Keratinocyte (primary cell): ENCODE measurements around the gene PARD3. TPM values are rescaled to one million over a fixed set of nuclear protein-coding genes. Genes with fewer than 3 reads are reported as not detected.
A peak's percentile ranks its signal among the peaks of the same experiment; 100 is the strongest.

Experiments used
- DNase-seq: peaks from one replicate; pipeline ENCODE4 v3.0.0-alpha.2; 2011; ENCODE audit warnings: low read depth, missing footprints, low spot score
- FAIRE-seq: peaks from 2 replicates; lab custom pipeline; 2011; peaks lifted over from hg19 to GRCh38; lab: Jason Lieb, UNC
- H2AFZ ChIP-seq: 2 replicates; pipeline ENCODE4 v1.6.0; 2012; ENCODE audit warnings: low read length, control low read depth, inconsistent platforms; ENCODE audit not compliant: control insufficient read depth
- H3K27ac ChIP-seq: 2 replicates; pipeline ENCODE4 v1.5.1; 2011; ENCODE audit warnings: low read length; ENCODE audit not compliant: control insufficient read depth, insufficient read depth
- H3K27me3 ChIP-seq: 3 replicates; pipeline ENCODE4 v1.6.0; 2011; ENCODE audit warnings: low read length; ENCODE audit not compliant: control insufficient read depth, insufficient read depth; ENCODE audit errors: extremely low read depth
- H3K36me3 ChIP-seq, 2 experiments: 2 replicates in 1 of 2; 3 replicates in 1 of 2; pipeline ENCODE4 v1.5.1; 2011; ENCODE audit warnings: low read length in 2 of 2, mild to moderate bottlenecking in 1 of 2; ENCODE audit not compliant: control insufficient read depth in 2 of 2, insufficient read depth in 2 of 2; ENCODE audit errors: extremely low read depth in 1 of 2
- H3K4me1 ChIP-seq: 3 replicates; pipeline ENCODE4 v1.5.1; 2011; ENCODE audit warnings: low read length; ENCODE audit not compliant: control insufficient read depth, insufficient read depth; ENCODE audit errors: extremely low read depth
- H3K4me2 ChIP-seq: 3 replicates; pipeline ENCODE4 v1.6.0; 2011; ENCODE audit warnings: low read depth, low read length; ENCODE audit not compliant: control insufficient read depth, insufficient read depth; ENCODE audit errors: extremely low read depth
- H3K4me3 ChIP-seq, 3 experiments: fragments of 200-600 bp in 1 of 3; sonication (generic) in 1 of 3; 2 replicates in 2 of 3; 3 replicates in 1 of 3; pipeline ENCODE4 v1.5.1; 2011 to 2016; ENCODE audit warnings: low read length in 3 of 3, mild to moderate bottlenecking in 3 of 3, control low read depth in 2 of 3, inconsistent platforms in 1 of 3, low read depth in 1 of 3, mixed read lengths in 1 of 3, mixed run types in 1 of 3, moderate library complexity in 1 of 3; ENCODE audit not compliant: control insufficient read depth in 2 of 3, insufficient read depth in 2 of 3; ENCODE audit errors: extremely low read depth in 1 of 3
- H3K79me2 ChIP-seq: 2 replicates; pipeline ENCODE4 v1.6.0; 2012; ENCODE audit warnings: low read length; ENCODE audit not compliant: control insufficient read depth, insufficient read depth
- H3K9ac ChIP-seq: 3 replicates; pipeline ENCODE4 v1.6.0; 2011; ENCODE audit warnings: low read length; ENCODE audit not compliant: control insufficient read depth, insufficient read depth; ENCODE audit errors: extremely low read depth
- H3K9me1 ChIP-seq: 3 replicates; pipeline ENCODE4 v1.6.0; 2011; ENCODE audit warnings: low read length; ENCODE audit not compliant: control insufficient read depth, insufficient read depth; ENCODE audit errors: extremely low read depth
- H3K9me3 ChIP-seq: 2 replicates; pipeline ENCODE4 v1.5.1; 2012; ENCODE audit warnings: low read depth, low read length; ENCODE audit not compliant: control insufficient read depth
- H4K20me1 ChIP-seq: 3 replicates; pipeline ENCODE4 v1.6.0; 2011; ENCODE audit warnings: low read length; ENCODE audit not compliant: control insufficient read depth, insufficient read depth; ENCODE audit errors: extremely low read depth
- CTCF ChIP-seq, 3 experiments: IDR thresholded peaks in 1 of 3; conservative IDR thresholded peaks in 1 of 3; optimal IDR thresholded peaks in 1 of 3; 2 replicates in 2 of 3; 3 replicates in 1 of 3; pipeline versions ENCODE3 to v1.5.1; 2011; ENCODE audit warnings: low read length in 3 of 3, mild to moderate bottlenecking in 3 of 3, moderate library complexity in 2 of 3, control low read depth in 1 of 3, inconsistent platforms in 1 of 3; ENCODE audit not compliant: insufficient read depth in 2 of 3; ENCODE audit errors: extremely low read depth in 1 of 3
- EZH2 ChIP-seq: IDR thresholded peaks from one replicate; pipeline ENCODE4 v1.6.1; 2012; ENCODE audit warnings: inconsistent platforms, mild to moderate bottlenecking, low read length, moderate library complexity
- dilution Hi-C: fragments of 300-500 bp; cut with MboI; formaldehyde crosslinking; loops from one replicate; pipeline ENCODE4 v1.7.0; 2020; ENCODE audit warnings: low sequenced_read_pairs; ENCODE audit not compliant: extremely low pct_ligation_motif_present
- polyA plus RNA-seq, 5 experiments: library from polyadenylated mRNA; depleted of rRNA in 3 of 5; stranded (reverse) in 3 of 5; stranded (forward) in 1 of 5; unstranded in 1 of 5; fragments of >200 nt; gene quantifications; 1 replicate in 1 of 5; 2 replicates in 3 of 5; 3 replicates in 1 of 5; pipeline versions ENCODE4 v1.2.1 to v1.2.3, GENCODE V29; 2011 to 2012; ENCODE audit warnings: missing spikeins in 2 of 5, low read depth in 1 of 5, low replicate concordance in 1 of 5

Gene PARD3
- polyA plus RNA-seq, 1 donor (not counting 4 experiments of a cell fraction or from before 2014, with no cell fraction given), result 46.4 TPM

- peaks cover 67% of the 10 kb centered on the region for H3K79me2 ChIP-seq
- H3K27ac ChIP-seq, result peak overlapping the region; percentile 57
- H3K9me1 ChIP-seq, result no peaks in the 10 kb centered on the region
- no peaks in the 10 kb centered on the region for H3K9me3 ChIP-seq
- no peak for DNase-seq
- H3K36me3 ChIP-seq, result no peaks in the 10 kb centered on the region
- no peak overlapping the region for H2AFZ ChIP-seq
- peak overlapping the region; percentile 28 for H3K9ac ChIP-seq
- peak overlapping the region; percentile 61 for H3K4me2 ChIP-seq
- no peaks in the 10 kb centered on the region for H4K20me1 ChIP-seq
- dilution Hi-C loops, result no loop called here
- FAIRE-seq, result peak; percentile 96
- peaks cover 64% of the 10 kb centered on the region for H3K4me1 ChIP-seq
- TF ChIP-seq EZH2, result no peak
- no peak for TF ChIP-seq CTCF (optimal IDR thresholded peaks at IDR 0.05 in 1 of 3, IDR thresholded peaks at IDR 0.05 in 1 of 3, conservative IDR thresholded peaks at IDR 0.05 in 1 of 3; ENCODE audit: extremely low read depth in 1 of 3, insufficient read depth in 2 of 3, low read length in 3 of 3)
- H3K4me3 ChIP-seq, result peak overlapping the region in 2 of 3 experiments; percentile 11 to 44
- H3K27me3 ChIP-seq, result no peaks in the 10 kb centered on the region
Observed at GRCh38 chr10:34771525-34771924, 43.6 kb downstream of the PARD3 start.

GRCh38 chr10:34771106-34771505 is 44.0 kb downstream of the PARD3 start:
- H3K9me3 ChIP-seq, result no peaks in the 10 kb centered on the region
- no peak overlapping the region for H2AFZ ChIP-seq
- H3K79me2 ChIP-seq, result peaks cover 65% of the 10 kb centered on the region
- DNase-seq, result no peak
- no peaks in the 10 kb centered on the region for H3K27me3 ChIP-seq
- no peaks in the 10 kb centered on the region for H3K36me3 ChIP-seq
- peak overlapping the region; percentile 61 for H3K4me2 ChIP-seq
- peaks cover 67% of the 10 kb centered on the region for H3K4me1 ChIP-seq
- dilution Hi-C loops, result no loop called here
- peak overlapping the region; percentile 28 for H3K9ac ChIP-seq
- peak overlapping the region in 2 of 3 experiments; percentile 5 to 44 for H3K4me3 ChIP-seq
- TF ChIP-seq CTCF (optimal IDR thresholded peaks at IDR 0.05 in 1 of 3, IDR thresholded peaks at IDR 0.05 in 1 of 3, conservative IDR thresholded peaks at IDR 0.05 in 1 of 3; ENCODE audit: extremely low read depth in 1 of 3, insufficient read depth in 2 of 3, low read length in 3 of 3) (no peak), EZH2 (no peak)
- H3K27ac ChIP-seq, result peak overlapping the region; percentile 57
- no peak for FAIRE-seq
- H3K9me1 ChIP-seq, result no peaks in the 10 kb centered on the region
- no peaks in the 10 kb centered on the region for H4K20me1 ChIP-seq
